NCI-H226 (cell line): ENCODE measurements around the gene CTTNBP2.
"Not testable (repeated sequence)": the region's sequence is repeated elsewhere in the genome, so short reads cannot be mapped to it uniquely, and the experiment has no call there.

Experiments used
- DNase-seq: peaks from one replicate; pipeline ENCODE4 v3.0.0-alpha.2; 2015

Gene CTTNBP2

GRCh38 chr7:117728890-117729624 is 144.2 kb downstream of the CTTNBP2 start:
- no peak for DNase-seq

- no peak for DNase-seq
Measured at GRCh38 chr7:117724898-117725297, 148.3 kb downstream of the CTTNBP2 start.

- DNase-seq, result no peak
Measured at GRCh38 chr7:117719377-117719776, 153.9 kb downstream of the CTTNBP2 start.

- no peak for DNase-seq
Measured at GRCh38 chr7:117718116-117718835, 155.0 kb downstream of the CTTNBP2 start.

- no peak for DNase-seq
Measured at GRCh38 chr7:117717357-117717756, 155.9 kb downstream of the CTTNBP2 start.

- DNase-seq, result no peak
Measured at GRCh38 chr7:117716707-117717299, 156.4 kb downstream of the CTTNBP2 start.

- peak; percentile 74 for DNase-seq
Measured at GRCh38 chr7:117715784-117716445, 157.3 kb downstream of the CTTNBP2 start.

- DNase-seq, result no peak
Measured at GRCh38 chr7:117711556-117711955, 161.7 kb downstream of the CTTNBP2 start.

GRCh38 chr7:117708173-117708572 is 165.1 kb downstream of the CTTNBP2 start:
- not testable (repeated sequence) for DNase-seq

GRCh38 chr7:117707080-117707479 is 166.2 kb downstream of the CTTNBP2 start:
- DNase-seq, result no peak

GRCh38 chr7:117706210-117706609 is 167.0 kb downstream of the CTTNBP2 start:
- DNase-seq, result no peak

- no peak for DNase-seq
Measured at GRCh38 chr7:117705630-117706029, 167.6 kb downstream of the CTTNBP2 start.

- DNase-seq, result no peak
Measured at GRCh38 chr7:117704063-117704462, 169.2 kb downstream of the CTTNBP2 start.

GRCh38 chr7:117698018-117698417 is 175.2 kb downstream of the CTTNBP2 start:
- no peak for DNase-seq

GRCh38 chr7:117692338-117692737 is 180.9 kb downstream of the CTTNBP2 start:
- DNase-seq, result no peak

GRCh38 chr7:117690147-117690546 is 183.1 kb downstream of the CTTNBP2 start:
- no peak for DNase-seq

GRCh38 chr7:117689406-117689805 is 183.8 kb downstream of the CTTNBP2 start:
- DNase-seq, result no peak

- no peak for DNase-seq
Measured at GRCh38 chr7:117688126-117688525, 185.1 kb downstream of the CTTNBP2 start.

- no peak for DNase-seq
Measured at GRCh38 chr7:117686311-117686935, 186.8 kb downstream of the CTTNBP2 start.

GRCh38 chr7:117685795-117686194 is 187.4 kb downstream of the CTTNBP2 start:
- DNase-seq, result no peak

- no peak for DNase-seq
Measured at GRCh38 chr7:117683430-117684175, 189.6 kb downstream of the CTTNBP2 start.
